K562 (cell line): ENCODE results near the gene PELI3. TPM values are rescaled to one million over a fixed set of nuclear protein-coding genes. Genes with fewer than 3 reads are reported as not detected.
A peak's percentile ranks its signal among the peaks of the same experiment; 100 is the strongest.

Experiments used
- ATF3 ChIP-seq, 2 experiments: fragments of 450-650 bp in 1 of 2; sonication (generic) in 1 of 2; formaldehyde crosslinking in 1 of 2; IDR thresholded peaks in 1 of 2; conservative IDR thresholded peaks in 1 of 2; 2 replicates each; pipeline versions ENCODE4 v1.6.1 to v1.8.1; 2016 to 2023; ENCODE audit warnings: mild to moderate bottlenecking in 2 of 2, moderate library complexity in 2 of 2, inconsistent platforms in 1 of 2, missing genetic modification reagents in 1 of 2
- CCAR2 ChIP-seq: fragments of 200-400 bp; formaldehyde crosslinking; IDR thresholded peaks from 2 replicates; pipeline ENCODE4 v1.6.1; 2017; ENCODE audit warnings: mild to moderate bottlenecking, low read depth, low read length
- EWSR1 ChIP-seq: fragments of 450-650 bp; IDR thresholded peaks from 2 replicates; pipeline ENCODE4 v1.6.1; 2018; ENCODE audit warnings: borderline replicate concordance, mild to moderate bottlenecking, low read depth, moderate library complexity; ENCODE audit not compliant: partially characterized antibody
- FUS ChIP-seq: fragments of 200-400 bp; formaldehyde crosslinking; optimal IDR thresholded peaks from 2 replicates; pipeline ENCODE3; 2017; ENCODE audit warnings: low read depth, low read length
- HDGF ChIP-seq: fragments of 450-650 bp; IDR thresholded peaks from 2 replicates; pipeline ENCODE4 v1.6.1; 2016
- IRF2 ChIP-seq: sonication (generic); formaldehyde crosslinking; IDR thresholded peaks from 2 replicates; pipeline ENCODE4 v1.8.1; 2022; ENCODE audit warnings: mild to moderate bottlenecking, missing genetic modification reagents
- KAT8 ChIP-seq: fragments of 450-650 bp; IDR thresholded peaks from 2 replicates; pipeline ENCODE4 v1.6.1; 2016; ENCODE audit warnings: low read depth, mild to moderate bottlenecking
- LARP7 ChIP-seq: fragments of 450-650 bp; IDR thresholded peaks from 2 replicates; pipeline ENCODE4 v1.6.1; 2016
- MYBL2 ChIP-seq, 2 experiments: fragments of 450-650 bp in 1 of 2; sonication (generic) in 1 of 2; formaldehyde crosslinking in 1 of 2; IDR thresholded peaks; 2 replicates each; pipeline versions ENCODE4 v1.6.1 to v1.8.1; 2017 to 2022; ENCODE audit warnings: borderline replicate concordance in 1 of 2, inconsistent platforms in 1 of 2, low read depth in 1 of 2, mild to moderate bottlenecking in 1 of 2, missing genetic modification reagents in 1 of 2, moderate library complexity in 1 of 2
- MYNN ChIP-seq, 2 experiments: sonication (generic); formaldehyde crosslinking in 1 of 2; IDR thresholded peaks; 2 replicates each; pipeline versions ENCODE4 v1.5.0 to v1.6.1; 2016 to 2020; ENCODE audit warnings: antibody characterized with exemption in 1 of 2, missing genetic modification reagents in 1 of 2
- NBN ChIP-seq: fragments of 450-650 bp; IDR thresholded peaks from 2 replicates; pipeline ENCODE4 v1.6.1; 2016; ENCODE audit warnings: low read depth, mild to moderate bottlenecking
- NFE2 ChIP-seq: IDR thresholded peaks from 2 replicates; pipeline ENCODE4 v1.6.1; 2014; ENCODE audit warnings: antibody characterized with exemption, low read depth
- POLR2B ChIP-seq: fragments of 450-650 bp; IDR thresholded peaks from 2 replicates; pipeline ENCODE4 v1.6.1; 2018; ENCODE audit warnings: low read depth; ENCODE audit not compliant: partially characterized antibody
- TAL1 ChIP-seq: fragments of 450-650 bp; IDR thresholded peaks from 2 replicates; pipeline ENCODE4 v1.6.1; 2016; ENCODE audit warnings: mild to moderate bottlenecking
- ZNF121 ChIP-seq: sonication (generic); formaldehyde crosslinking; conservative IDR thresholded peaks from 2 replicates; pipeline ENCODE4 v1.8.0; 2022; ENCODE audit warnings: missing genetic modification reagents
- ZNF384 ChIP-seq: IDR thresholded peaks from 2 replicates; pipeline ENCODE4 v1.6.1; 2012; ENCODE audit warnings: low read depth, low read length, improper control_type of control experiment
- ZNF449 ChIP-seq: fragments of 250-450 bp; sonication (Bioruptor Pico); IDR thresholded peaks from 2 replicates; pipeline ENCODE4 v1.8.0; 2022; ENCODE audit warnings: moderate library complexity, mild to moderate bottlenecking, inconsistent platforms
- ZNF512 ChIP-seq: IDR thresholded peaks from 2 replicates; pipeline ENCODE4 v1.6.1; 2016; ENCODE audit warnings: missing genetic modification characterization, missing compliant biosample characterization
- ZNF77 ChIP-seq: fragments of 250-450 bp; sonication (Bioruptor Pico); IDR thresholded peaks from 2 replicates; pipeline ENCODE4 v1.5.0; 2020
- polyA plus RNA-seq, 8 experiments: library from polyadenylated mRNA; depleted of rRNA in 4 of 8; stranded (reverse) in 5 of 8; unstranded in 3 of 8; fragments of >200 nt; fragmentation: Nextera tagmentation in 2 of 8; fragmentation: Illumina TruSeq in 1 of 8; extraction: Ambion mirVana in 2 of 8; extraction: Trizol in 1 of 8; gene quantifications; 2 replicates each; pipeline versions ENCODE4 v1.2.1 to v1.2.3, GENCODE V29; 2011 to 2014; ENCODE audit warnings: inconsistent platforms in 1 of 8, missing spikeins in 1 of 8
- total RNA-seq, 7 experiments: library from RNA; depleted of rRNA in 6 of 7; stranded (reverse); fragments of >200 nt in 6 of 7; fragmentation: Illumina TruSeq in 2 of 7; extraction: Trizol in 2 of 7; gene quantifications; 2 replicates each; pipeline versions ENCODE4 v1.2.1 to v1.2.3, GENCODE V29; 2011 to 2021; ENCODE audit warnings: low replicate concordance in 1 of 7

The PELI3 gene
- total and polyA plus RNA-seq, 9 of the 15 experiments (the other 6 are each of a cell fraction or from before 2014, with no cell fraction given): 0.17 to 4.2 (median 1.9) TPM

GRCh38 chr11:66438504-66439466, 27.9 kb upstream of the PELI3 start, which contains the start of gene MRPL11 (continued):
- TF ChIP-seq MYNN (IDR thresholded peaks at IDR 0.05) (no peak), MYNN (CRISPR knock-in tag; IDR thresholded peaks at IDR 0.05) (no peak), ATF3 (IDR thresholded peaks at IDR 0.05) (no peak), ATF3 (CRISPR knock-in tag; conservative IDR thresholded peaks at IDR 0.05) (peak; percentile 81), ZNF384 (no peak), HDGF (0 out of 2 replicates have a peak, but pooled peaks have one; percentile 52), ZNF512 (tag) (no peak), FUS (no peak), ZNF449 (CRISPR knock-in tag) (no peak), MYBL2 (IDR thresholded peaks at IDR 0.05; ENCODE audit: low read depth) (0 out of 2 replicates have a peak, but pooled peaks have one; percentile 33), MYBL2 (CRISPR knock-in tag; IDR thresholded peaks at IDR 0.05; ENCODE audit: borderline replicate concordance) (no peak; the same call in 1 of the 2 replicates), LARP7 (no peak), ZNF121 (CRISPR knock-in tag) (peak; percentile 100), KAT8 (peak; percentile 33; the same call in 1 of the 2 replicates), ZNF77 (CRISPR knock-in tag) (no peak), POLR2B (peak; percentile 51), NBN (no peak), CCAR2 (no peak), TAL1 (peak; percentile 30), NFE2 (peak; percentile 96), EWSR1 (no peak), IRF2 (CRISPR knock-in tag) (no peak)
